ENCODE measurements around the gene CALD1. TPM values are rescaled to one million over a fixed set of nuclear protein-coding genes. Genes with fewer than 3 reads are reported as not detected.

CALD1 gene
- total RNA-seq, 1 donor from 2014 or later = 122 TPM

- Histone ChIP-seq H3K36me3 (peaks cover 72% of the 10 kb centered on the region), H3K27me3 (ENCODE audit: low read depth) (no peaks in the 10 kb centered on the region), H3K4me1 (peaks cover 8% of the 10 kb centered on the region), H3K27ac (replicated peaks) (no peak overlapping the region), H3K9me3 (replicated peaks) (no peaks in the 10 kb centered on the region), H3K4me3 (no peak overlapping the region)
- no peak for TF ChIP-seq CTCF (IDR thresholded peaks at IDR 0.05; ENCODE audit: borderline replicate concordance)
- no peak for DNase-seq
- intact Hi-C loops (cut with micrococcal nuclease) = loop anchor here (5.0 kb wide), 1 partner anchor 259 kb away; no protein-coding TSS in a partner anchor
Observed at GRCh38 chr7:134946260-134946659, 166.8 kb downstream of the CALD1 start.

GRCh38 chr7:134947329-134947728 is 167.9 kb downstream of the CALD1 start:
- intact Hi-C loops (cut with micrococcal nuclease) = loop anchor here (5.0 kb wide), 1 partner anchor 260 kb away; no protein-coding TSS in a partner anchor
- Histone ChIP-seq H3K4me1 (no peaks in the 10 kb centered on the region), H3K27me3 (ENCODE audit: low read depth) (no peaks in the 10 kb centered on the region), H3K36me3 (peaks cover 77% of the 10 kb centered on the region), H3K27ac (replicated peaks) (no peak overlapping the region), H3K4me3 (no peak overlapping the region), H3K9me3 (replicated peaks) (no peaks in the 10 kb centered on the region)
- DNase-seq = no peak
- TF ChIP-seq CTCF (IDR thresholded peaks at IDR 0.05; ENCODE audit: borderline replicate concordance) = no peak

GRCh38 chr7:134947831-134948230 is 168.4 kb downstream of the CALD1 start:
- Histone ChIP-seq H3K27me3 (ENCODE audit: low read depth) (no peaks in the 10 kb centered on the region), H3K27ac (replicated peaks) (no peak overlapping the region), H3K36me3 (peaks cover 80% of the 10 kb centered on the region), H3K9me3 (replicated peaks) (no peaks in the 10 kb centered on the region), H3K4me3 (no peak overlapping the region), H3K4me1 (no peaks in the 10 kb centered on the region)
- DNase-seq = no peak
- intact Hi-C loops (cut with micrococcal nuclease) = loop anchor here (5.0 kb wide), 1 partner anchor 261 kb away; no protein-coding TSS in a partner anchor
- no peak for TF ChIP-seq CTCF (IDR thresholded peaks at IDR 0.05; ENCODE audit: borderline replicate concordance)

GRCh38 chr7:134948246-134948645 is 168.8 kb downstream of the CALD1 start:
- no peaks in the 10 kb centered on the region for H3K9me3 ChIP-seq (replicated peaks)
- no peaks in the 10 kb centered on the region for H3K27me3 ChIP-seq (ENCODE audit: low read depth)
- no peaks in the 10 kb centered on the region for H3K4me1 ChIP-seq
- TF ChIP-seq CTCF (IDR thresholded peaks at IDR 0.05; ENCODE audit: borderline replicate concordance) = no peak
- H3K27ac ChIP-seq (replicated peaks) = no peak overlapping the region
- no peak for DNase-seq
- intact Hi-C loops (cut with micrococcal nuclease) = loop anchor here (5.0 kb wide), 1 partner anchor 261 kb away; no protein-coding TSS in a partner anchor
- no peak overlapping the region for H3K4me3 ChIP-seq
- H3K36me3 ChIP-seq = peaks cover 84% of the 10 kb centered on the region

DNA sequence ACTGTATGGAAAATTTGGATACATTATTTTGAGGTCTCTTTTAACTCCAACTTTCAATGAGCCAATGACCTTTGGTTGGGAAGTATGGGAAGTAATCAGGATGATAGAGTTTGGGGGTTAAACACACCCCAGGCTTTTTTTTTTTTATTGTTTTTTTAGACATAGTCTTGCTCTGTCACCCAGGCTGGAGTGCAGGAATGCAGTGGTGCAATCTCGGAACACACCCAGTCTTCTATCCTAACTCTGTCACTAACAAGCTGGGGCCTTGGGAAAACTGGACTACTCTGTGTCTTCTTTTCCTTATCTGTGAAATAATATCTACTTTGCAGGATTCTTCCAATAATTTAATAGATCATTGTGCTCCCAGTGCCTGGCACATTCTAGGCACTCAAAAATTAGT is 169.3 kb downstream of the CALD1 start:
- no peak overlapping the region for H3K4me3 ChIP-seq
- no peaks in the 10 kb centered on the region for H3K4me1 ChIP-seq
- DNase-seq = no peak
- H3K36me3 ChIP-seq = peaks cover 87% of the 10 kb centered on the region
- TF ChIP-seq CTCF (IDR thresholded peaks at IDR 0.05; ENCODE audit: borderline replicate concordance) = no peak
- H3K27ac ChIP-seq (replicated peaks) = no peak overlapping the region
- H3K27me3 ChIP-seq (ENCODE audit: low read depth) = no peaks in the 10 kb centered on the region
- intact Hi-C loops (cut with micrococcal nuclease) = loop anchor here (5.0 kb wide), 1 partner anchor 261 kb away; no protein-coding TSS in a partner anchor
- no peaks in the 10 kb centered on the region for H3K9me3 ChIP-seq (replicated peaks)

Data from left ventricle myocardium inferior (tissue), 1 donor.